ENCODE measurements around the gene NR5A1. TPM values are rescaled to one million over a fixed set of nuclear protein-coding genes. Genes with fewer than 3 reads are reported as not detected.

The NR5A1 gene
- total RNA-seq, 1 donor from 2014 or later, result not detected

GRCh38 chr9:124498040-124498439, 9.2 kb downstream of the NR5A1 start:
- no peaks in the 10 kb centered on the region for H3K36me3 ChIP-seq
- no peak overlapping the region for H3K4me3 ChIP-seq
- DNase-seq (no peak), ATAC-seq (no peak)
- peaks cover 48% of the 10 kb centered on the region for H3K27me3 ChIP-seq (ENCODE audit: low read depth)
- no peaks in the 10 kb centered on the region for H3K9me3 ChIP-seq
- H3K27ac ChIP-seq, result no peak overlapping the region
- H3K4me1 ChIP-seq, result no peaks in the 10 kb centered on the region
- intact Hi-C loops (cut with DNase I), result no loop called here
- TF ChIP-seq CTCF (IDR thresholded peaks at IDR 0.05), result no peak

- H3K36me3 ChIP-seq, result no peaks in the 10 kb centered on the region
- TF ChIP-seq CTCF (IDR thresholded peaks at IDR 0.05), result no peak
- DNase-seq, result no peak
- intact Hi-C loops (cut with DNase I), result no loop called here
- no peak overlapping the region for H3K4me3 ChIP-seq
- peaks cover 42% of the 10 kb centered on the region for H3K27me3 ChIP-seq (ENCODE audit: low read depth)
- no peak overlapping the region for H3K27ac ChIP-seq
- H3K9me3 ChIP-seq, result no peaks in the 10 kb centered on the region
- no peaks in the 10 kb centered on the region for H3K4me1 ChIP-seq
- ATAC-seq, result no peak
Measured at GRCh38 chr9:124497441-124497840, 9.8 kb downstream of the NR5A1 start.

- DNase-seq (no peak), ATAC-seq (no peak)
- Histone ChIP-seq H3K27ac (no peak overlapping the region), H3K36me3 (no peaks in the 10 kb centered on the region), H3K4me1 (no peaks in the 10 kb centered on the region), H3K4me3 (no peak overlapping the region), H3K27me3 (ENCODE audit: low read depth) (peaks cover 32% of the 10 kb centered on the region), H3K9me3 (no peaks in the 10 kb centered on the region)
- no peak for TF ChIP-seq CTCF (IDR thresholded peaks at IDR 0.05)
- intact Hi-C loops (cut with DNase I), result no loop called here
Measured at GRCh38 chr9:124496463-124496862, 10.7 kb downstream of the NR5A1 start.

GRCh38 chr9:124496075-124496449, 11.1 kb downstream of the NR5A1 start:
- intact Hi-C loops (cut with DNase I), result no loop called here
- peaks cover 31% of the 10 kb centered on the region for H3K27me3 ChIP-seq (ENCODE audit: low read depth)
- ATAC-seq (no peak), DNase-seq (no peak)
- no peak overlapping the region for H3K4me3 ChIP-seq
- H3K9me3 ChIP-seq, result no peaks in the 10 kb centered on the region
- no peaks in the 10 kb centered on the region for H3K36me3 ChIP-seq
- H3K27ac ChIP-seq, result no peak overlapping the region
- no peaks in the 10 kb centered on the region for H3K4me1 ChIP-seq
- no peak for TF ChIP-seq CTCF (IDR thresholded peaks at IDR 0.05)

GRCh38 chr9:124495126-124496074, 11.8 kb downstream of the NR5A1 start:
- H3K27me3 ChIP-seq (ENCODE audit: low read depth), result peaks cover 35% of the 10 kb centered on the region
- H3K27ac ChIP-seq, result no peak overlapping the region
- no peak for TF ChIP-seq CTCF (IDR thresholded peaks at IDR 0.05)
- H3K4me3 ChIP-seq, result no peak overlapping the region
- H3K36me3 ChIP-seq, result no peaks in the 10 kb centered on the region
- no peaks in the 10 kb centered on the region for H3K4me1 ChIP-seq
- no peaks in the 10 kb centered on the region for H3K9me3 ChIP-seq
- DNase-seq, result no peak
- intact Hi-C loops (cut with DNase I), result no loop called here
- no peak for ATAC-seq
